Adipose tissue (tissue), 3 donors: Measurements from ENCODE around the gene ELP2. TPM values are rescaled to one million over a fixed set of nuclear protein-coding genes. Genes with fewer than 3 reads are reported as not detected.
"Not testable (repeated sequence)": the region's sequence is repeated elsewhere in the genome, so short reads cannot be mapped to it uniquely, and the experiment has no call there.

ENCODE experiments used
- H3K27ac ChIP-seq: one replicate; pipeline ENCODE4 v1.5.1; 2013; ENCODE audit warnings: low read depth, low read length
- WGBS, 3 donors: extraction: QIAGEN DNeasy Blood & Tissue Kit; methylation state at CpG; one replicate each; pipeline ENCODE4 v1.1.7; 2013; 5-methylcytosine and 5-hydroxymethylcytosine counted together
- polyA plus RNA-seq, 3 donors: library from polyadenylated mRNA; stranded (reverse); fragments of 200-250 nt; gene quantifications; one replicate each; pipeline ENCODE4 v1.2.3, GENCODE V29; 2013
- donor health status: healthy with polysubstance abuse.
- donor health status: Bipolar disorder and iron deficiency.
- donor health status: healthy.

Gene ELP2
- polyA plus RNA-seq, 3 donors, result 31.8 to 40.0 (median 34.4) TPM

DNA sequence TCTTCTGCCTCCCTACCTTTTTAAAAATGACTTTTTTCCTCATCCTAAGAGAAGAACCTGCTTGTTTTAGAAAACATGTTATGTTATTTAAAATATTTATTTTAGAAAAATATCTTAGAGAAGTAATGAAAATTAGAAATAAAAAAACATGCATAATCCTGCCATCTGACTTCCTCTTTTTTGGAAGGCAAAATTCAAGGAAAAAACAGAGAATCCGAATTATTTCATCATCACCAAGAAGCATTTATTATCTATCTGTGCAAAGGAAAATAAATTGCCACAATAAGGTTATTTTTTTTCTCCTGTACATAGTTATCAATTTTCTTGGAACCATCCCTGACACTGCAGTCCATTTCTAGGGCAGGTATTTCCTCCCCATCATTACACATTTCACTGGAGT is 15.0 kb upstream of the ELP2 start:
- no peak overlapping the region for H3K27ac ChIP-seq
- 68 to 86% (median 76%) methylated on average over 1 of the region's 1 CpG for WGBS, 3 donors

DNA sequence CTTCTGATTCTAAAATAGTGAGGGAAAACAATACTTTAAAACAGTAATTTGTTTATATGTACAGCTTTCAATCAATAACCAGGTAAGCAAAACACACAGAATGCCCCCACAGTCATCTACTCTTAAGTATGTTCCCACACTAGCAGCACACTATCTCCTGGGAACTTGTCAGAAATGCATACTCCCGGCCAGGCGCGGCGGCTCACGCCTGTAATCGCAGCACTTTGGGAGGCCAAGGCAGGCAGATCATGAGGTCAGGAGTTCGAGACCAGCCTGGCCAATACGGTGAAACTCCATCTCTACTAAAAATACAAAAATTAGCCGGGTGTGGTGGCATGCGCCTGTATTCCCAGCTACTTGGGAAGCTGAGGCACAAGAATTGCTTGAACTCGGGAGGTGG is 12.9 kb upstream of the ELP2 start:
- WGBS, 3 donors, result 91 to 96% (median 93%) methylated on average over 11 of the region's 11 CpGs
- H3K27ac ChIP-seq, result not testable (repeated sequence)

- no peak overlapping the region for H3K27ac ChIP-seq
- 48 to 79% (median 74%) methylated on average over 3 of the region's 3 CpGs for WGBS, 3 donors
Measured at GRCh38 chr18:36120297-36120696, 9.4 kb upstream of the ELP2 start.

DNA sequence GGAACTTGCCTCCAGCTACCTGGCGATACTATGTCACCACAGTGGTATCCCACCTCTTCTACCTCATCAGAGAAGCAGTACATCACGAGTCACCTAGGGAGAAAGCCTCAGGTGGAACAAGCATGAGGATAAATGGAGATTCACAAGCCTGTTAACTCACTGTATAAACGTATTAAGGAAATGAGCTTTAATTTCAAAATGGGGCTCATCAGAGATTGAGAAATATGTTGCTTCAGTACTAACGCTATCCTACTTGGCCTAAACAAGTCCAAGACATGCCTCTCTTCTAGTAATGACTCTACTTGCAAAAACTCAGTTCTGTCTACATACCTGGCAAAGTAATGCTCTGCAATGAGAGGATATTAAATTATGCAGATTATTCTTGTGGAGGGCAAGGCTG is 4.9 kb upstream of the ELP2 start:
- H3K27ac ChIP-seq, result no peak overlapping the region
- WGBS, 3 donors, result 79 to 86% (median 79%) methylated on average over 4 of the region's 4 CpGs

GRCh38 chr18:36126668-36127067 is 3.0 kb upstream of the ELP2 start:
- no peak overlapping the region for H3K27ac ChIP-seq
- 93 to 95% (median 94%) methylated on average over 8 of the region's 8 CpGs for WGBS, 3 donors

- no peak overlapping the region for H3K27ac ChIP-seq
- WGBS, 3 donors, result 35 to 38% (median 38%) methylated on average over 15 of the region's 15 CpGs
Measured at GRCh38 chr18:36127836-36128529, 1.7 kb upstream of the ELP2 start.

DNA sequence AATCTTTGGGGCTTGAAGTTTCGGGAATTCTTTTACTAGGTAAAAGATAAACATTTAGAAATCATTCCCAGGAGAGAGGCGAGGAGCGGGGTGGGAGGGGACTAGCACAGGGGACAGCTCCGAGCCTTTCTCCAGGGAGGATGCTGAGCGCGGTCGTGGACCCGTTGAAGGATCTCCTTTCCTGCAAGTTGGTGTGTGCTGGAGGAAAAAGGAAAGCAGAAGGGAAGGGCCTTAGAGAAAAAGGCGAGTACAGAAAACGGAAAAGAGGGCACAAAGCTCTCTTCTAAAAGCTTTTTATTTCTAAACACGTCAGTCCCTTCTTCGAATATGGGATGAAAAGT is 1.2 kb upstream of the ELP2 start:
- no peak overlapping the region for H3K27ac ChIP-seq
- 1 to 2% (median 1%) methylated on average over 12 of the region's 12 CpGs for WGBS, 3 donors

- WGBS, 3 donors, result 0 to 1% (median 1%) methylated on average over 37 of the region's 37 CpGs
- no peak overlapping the region for H3K27ac ChIP-seq
Measured at GRCh38 chr18:36128907-36129299, 796 bp upstream of the ELP2 start.

DNA sequence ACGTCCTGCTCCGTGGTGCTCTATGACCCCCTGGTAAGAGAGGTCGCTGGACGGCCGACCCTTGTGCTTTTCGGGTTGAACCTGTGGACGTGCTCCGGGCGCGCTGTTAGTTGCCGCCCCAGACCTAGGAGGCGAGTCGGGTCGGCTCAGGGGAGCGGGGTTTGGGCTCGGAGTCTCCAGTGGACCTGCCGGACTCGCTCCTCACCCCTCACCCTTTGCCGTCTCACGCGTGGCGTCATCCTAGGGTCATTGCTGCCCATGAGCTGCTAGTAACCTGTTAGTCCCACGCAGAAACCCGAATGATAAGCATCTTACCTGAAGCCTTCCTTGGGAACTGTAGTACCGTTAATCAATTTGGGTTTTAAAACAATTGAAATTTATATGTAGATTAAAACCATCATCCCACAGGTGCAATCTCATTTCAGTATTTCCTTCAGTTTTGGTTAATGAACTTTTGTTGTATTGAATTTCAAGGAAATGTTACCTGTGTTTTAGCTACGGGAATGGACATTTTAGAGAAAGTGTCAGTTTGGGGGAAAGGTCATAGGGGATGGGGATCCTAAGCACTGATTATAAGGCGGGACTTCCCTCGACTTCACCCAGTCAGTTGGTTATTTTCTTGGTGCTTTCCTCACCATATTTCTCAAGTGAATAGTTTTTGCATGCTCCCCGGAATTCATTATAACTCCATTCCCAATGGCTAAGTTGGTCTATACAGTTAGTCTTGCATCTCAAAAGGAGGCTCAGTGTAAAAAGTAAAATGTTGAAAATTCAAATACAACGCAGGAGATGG is 536 bp downstream of the ELP2 start:
- H3K27ac ChIP-seq, result peak overlapping the region; percentile 11
- WGBS, 3 donors, result 1 to 3% (median 2%) methylated on average over 30 of the region's 30 CpGs

GRCh38 chr18:36130883-36131653 is 1.4 kb downstream of the ELP2 start:
- 87 to 93% (median 89%) methylated on average over 26 of the region's 26 CpGs for WGBS, 3 donors
- H3K27ac ChIP-seq, result no peak overlapping the region

DNA sequence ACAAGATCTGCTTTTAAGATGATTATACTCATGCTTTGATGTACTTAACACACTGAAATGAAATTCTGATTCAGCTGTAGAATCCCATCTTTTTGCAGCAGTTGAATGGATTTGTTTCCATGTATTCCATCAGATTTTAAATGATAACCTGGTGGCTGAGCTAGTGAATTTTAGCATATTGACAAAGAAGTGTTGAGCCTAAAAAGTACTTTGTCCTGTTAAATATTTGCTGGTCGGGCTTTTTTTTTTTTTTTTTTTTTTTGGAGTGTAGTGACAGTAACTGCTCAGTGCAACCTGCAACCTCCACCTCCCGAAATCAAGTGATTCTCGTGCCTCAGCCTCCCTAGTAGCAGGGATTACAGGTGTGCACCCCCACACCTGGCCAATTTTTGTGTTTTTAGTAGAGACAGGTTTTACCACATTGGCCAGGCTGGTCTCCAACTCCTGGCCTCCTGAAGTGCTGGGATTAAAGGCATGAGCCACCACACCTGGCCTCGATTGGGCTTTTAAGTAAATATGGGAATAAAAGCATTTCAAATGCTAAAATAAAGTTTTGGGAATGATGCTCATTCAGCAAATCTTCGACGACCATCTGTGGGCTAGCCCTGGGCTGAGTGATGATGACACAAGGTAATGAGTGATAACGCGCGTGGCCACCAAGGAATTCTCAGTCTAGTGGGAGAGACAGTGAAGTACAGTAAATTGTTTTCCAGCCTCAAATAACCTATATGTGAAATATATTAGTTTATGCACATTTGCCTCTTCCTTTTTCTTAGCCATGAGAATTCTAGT is 2.2 kb downstream of the ELP2 start:
- H3K27ac ChIP-seq, result no peak overlapping the region
- WGBS, 3 donors, result 85 to 90% (median 90%) methylated on average over 9 of the region's 9 CpGs

DNA sequence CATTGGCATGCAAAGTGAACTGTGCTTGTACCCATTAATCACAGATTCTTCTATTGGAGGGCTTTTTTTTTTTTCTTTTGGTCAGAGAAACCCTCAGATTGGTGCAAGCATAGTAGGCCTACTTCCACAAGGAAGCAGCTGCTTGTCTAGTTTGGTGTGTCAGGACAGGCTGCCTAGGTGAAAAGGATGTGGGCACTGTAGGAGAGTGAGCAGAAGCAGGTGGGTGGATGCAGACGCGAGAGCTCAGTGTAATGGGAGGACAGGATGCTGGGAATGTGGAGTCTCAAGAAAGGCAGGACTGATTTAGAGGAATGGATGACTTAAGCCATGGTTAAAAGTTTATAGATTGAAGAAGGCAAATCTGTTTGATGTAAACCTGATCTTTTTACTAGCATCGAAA is 3.1 kb downstream of the ELP2 start:
- WGBS, 3 donors, result 72 to 80% (median 76%) methylated on average over 3 of the region's 3 CpGs
- H3K27ac ChIP-seq, result no peak overlapping the region

DNA sequence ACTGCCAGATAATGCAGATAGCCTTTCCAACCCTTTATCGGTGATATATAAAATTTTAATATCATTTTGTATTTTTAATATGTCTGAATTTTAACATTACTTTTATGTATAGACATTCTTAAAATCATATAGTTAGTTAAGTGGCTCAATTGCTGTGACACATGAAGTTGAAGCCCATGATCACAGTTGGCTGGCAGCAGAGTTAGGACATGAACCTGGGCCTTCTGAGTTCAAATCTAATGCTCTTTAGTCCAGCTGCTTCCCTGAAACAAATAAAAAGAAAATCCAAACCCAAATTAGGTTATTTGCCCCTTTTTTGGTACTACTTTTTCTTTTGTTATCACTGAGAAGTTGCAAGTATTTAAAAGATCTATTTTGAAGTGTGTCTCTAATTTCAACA is 5.6 kb downstream of the ELP2 start:
- no peak overlapping the region for H3K27ac ChIP-seq
- 47 to 97% (median 91%) methylated on average over 1 of the region's 1 CpG for WGBS, 3 donors

GRCh38 chr18:36139245-36139644 is 9.5 kb downstream of the ELP2 start:
- 86 to 92% (median 88%) methylated on average over 5 of the region's 5 CpGs for WGBS, 3 donors
- no peak overlapping the region for H3K27ac ChIP-seq

GRCh38 chr18:36141576-36141975 is 11.9 kb downstream of the ELP2 start:
- H3K27ac ChIP-seq, result no peak overlapping the region
- WGBS, 3 donors, result 84 to 99% (median 89%) methylated on average over 4 of the region's 4 CpGs

GRCh38 chr18:36142751-36143150 is 13.1 kb downstream of the ELP2 start:
- 92 to 94% (median 93%) methylated on average over 3 of the region's 3 CpGs for WGBS, 3 donors
- H3K27ac ChIP-seq, result no peak overlapping the region

DNA sequence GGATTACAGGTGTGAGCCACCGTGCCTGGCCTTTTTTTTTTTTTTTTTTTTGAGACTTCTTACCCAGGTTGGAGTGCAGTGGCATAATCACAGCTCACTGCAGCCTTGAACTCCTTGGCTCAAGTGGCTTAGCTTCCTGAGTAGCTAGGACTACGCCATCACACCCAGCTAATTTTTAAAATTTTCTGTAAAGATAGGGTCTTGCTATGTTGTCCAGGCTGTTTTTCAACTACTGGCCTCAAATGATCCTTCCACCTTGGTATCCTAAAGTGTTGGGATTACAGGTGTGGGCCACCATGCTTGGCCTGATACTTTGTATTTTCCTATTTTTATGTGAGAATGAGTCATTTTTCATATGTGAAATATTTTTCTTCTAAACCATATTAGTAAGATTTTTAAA is 13.7 kb downstream of the ELP2 start:
- no peak overlapping the region for H3K27ac ChIP-seq
- 95 to 100% (median 100%) methylated on average over 1 of the region's 2 CpGs for WGBS, 3 donors

DNA sequence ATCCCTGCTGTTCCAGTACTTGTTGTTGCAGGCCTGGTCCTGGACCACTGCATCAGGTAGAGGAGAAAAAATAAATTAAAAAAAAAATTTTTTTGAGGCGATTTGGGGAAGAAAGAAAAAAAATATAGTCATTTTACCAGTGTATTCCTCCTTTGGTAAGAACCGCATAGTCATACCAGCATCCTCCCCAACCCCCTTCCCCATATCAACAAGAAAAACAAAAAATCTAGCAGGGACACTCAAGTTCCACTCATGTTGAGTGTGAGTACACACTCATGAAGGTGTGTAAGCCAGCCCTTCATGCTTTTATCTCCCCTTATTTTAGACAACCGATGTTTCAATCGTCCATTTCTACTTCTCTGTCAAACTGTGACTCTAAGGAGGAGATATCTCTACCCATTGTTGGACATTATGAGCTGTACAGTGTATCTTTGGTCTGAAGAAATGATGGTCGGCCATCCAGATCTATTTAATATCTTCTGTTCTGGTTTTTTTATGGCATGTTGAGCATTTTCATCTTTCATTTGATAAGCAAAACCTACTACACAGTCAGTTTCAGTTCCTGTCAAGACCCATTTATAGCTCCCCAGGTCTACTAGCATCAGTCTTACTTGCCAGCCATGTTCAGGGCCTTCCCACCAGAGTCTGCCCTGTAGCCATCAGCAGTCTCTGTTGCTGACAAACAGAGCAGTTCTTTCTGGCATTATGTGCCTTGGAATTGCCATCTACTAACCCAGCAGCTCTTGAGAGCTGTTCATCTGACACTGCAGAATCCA is 20.0 kb downstream of the ELP2 start:
- no peak overlapping the region for H3K27ac ChIP-seq
- WGBS, 3 donors, result 91 to 96% (median 91%) methylated on average over 5 of the region's 5 CpGs
